A549 (cell line): ENCODE measurements around the gene PAXX.

ENCODE experiments used
- CEBPB ChIP-seq, 2 experiments: fragments of >200 bp in 1 of 2; sonication (Bioruptor Twin) in 1 of 2; formaldehyde crosslinking in 1 of 2; IDR thresholded peaks; 2 replicates each; pipeline ENCODE4 v1.6.1; 2012 to 2016
- CHD2 ChIP-seq: fragments of 150-350 bp; IDR thresholded peaks from 2 replicates; pipeline ENCODE4 v1.6.1; 2014; ENCODE audit warnings: low read length; ENCODE audit not compliant: partially characterized antibody
- RAD21 ChIP-seq, 2 experiments: fragments of >200 bp in 1 of 2; sonication (Bioruptor Twin) in 1 of 2; formaldehyde crosslinking in 1 of 2; IDR thresholded peaks in 1 of 2; conservative IDR thresholded peaks in 1 of 2; 2 replicates in 1 of 2; 3 replicates in 1 of 2; pipeline ENCODE4 v1.6.1; 2012 to 2018; ENCODE audit warnings: inconsistent platforms in 1 of 2
- TF ChIP-seq, protein P1 (sequence below): fragments of >200 bp; sonication (Bioruptor Twin); formaldehyde crosslinking; IDR thresholded peaks from 3 replicates; pipeline ENCODE4 v1.5.1; 2016

- TF ChIP-seq, protein P1, sequence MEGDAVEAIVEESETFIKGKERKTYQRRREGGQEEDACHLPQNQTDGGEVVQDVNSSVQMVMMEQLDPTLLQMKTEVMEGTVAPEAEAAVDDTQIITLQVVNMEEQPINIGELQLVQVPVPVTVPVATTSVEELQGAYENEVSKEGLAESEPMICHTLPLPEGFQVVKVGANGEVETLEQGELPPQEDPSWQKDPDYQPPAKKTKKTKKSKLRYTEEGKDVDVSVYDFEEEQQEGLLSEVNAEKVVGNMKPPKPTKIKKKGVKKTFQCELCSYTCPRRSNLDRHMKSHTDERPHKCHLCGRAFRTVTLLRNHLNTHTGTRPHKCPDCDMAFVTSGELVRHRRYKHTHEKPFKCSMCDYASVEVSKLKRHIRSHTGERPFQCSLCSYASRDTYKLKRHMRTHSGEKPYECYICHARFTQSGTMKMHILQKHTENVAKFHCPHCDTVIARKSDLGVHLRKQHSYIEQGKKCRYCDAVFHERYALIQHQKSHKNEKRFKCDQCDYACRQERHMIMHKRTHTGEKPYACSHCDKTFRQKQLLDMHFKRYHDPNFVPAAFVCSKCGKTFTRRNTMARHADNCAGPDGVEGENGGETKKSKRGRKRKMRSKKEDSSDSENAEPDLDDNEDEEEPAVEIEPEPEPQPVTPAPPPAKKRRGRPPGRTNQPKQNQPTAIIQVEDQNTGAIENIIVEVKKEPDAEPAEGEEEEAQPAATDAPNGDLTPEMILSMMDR: no peak
- TF ChIP-seq CHD2 (no peak), RAD21 (conservative IDR thresholded peaks at IDR 0.05 in 1 of 2, IDR thresholded peaks at IDR 0.05 in 1 of 2) (no peak), CEBPB (IDR thresholded peaks at IDR 0.05) (no peak)
Measured at GRCh38 chr9:136958898-136959850, 33.0 kb upstream of the PAXX start.
